NT2/D1 (cell line): ENCODE data around the gene AFP.

ENCODE experiments used
- DNase-seq: peaks from one replicate; pipeline ENCODE4 v3.0.0-alpha.2; 2011; ENCODE audit warnings: low read depth, low spot score
- H3K27me3 ChIP-seq: 2 replicates; pipeline ENCODE4 v1.6.0; 2011; ENCODE audit warnings: mild to moderate bottlenecking; ENCODE audit not compliant: insufficient read length, insufficient read depth
- H3K36me3 ChIP-seq: 2 replicates; pipeline ENCODE4 v1.6.1; 2011; ENCODE audit warnings: mild to moderate bottlenecking, low read length, mixed read lengths; ENCODE audit not compliant: insufficient read depth, insufficient read length
- H3K4me1 ChIP-seq: 2 replicates; pipeline ENCODE4 v1.5.1; 2011; ENCODE audit not compliant: insufficient read depth, insufficient read length
- H3K4me3 ChIP-seq: 2 replicates; pipeline ENCODE4 v1.5.1; 2011; ENCODE audit warnings: low read depth; ENCODE audit not compliant: insufficient read length
- H3K9ac ChIP-seq: 2 replicates; pipeline ENCODE4 v1.6.0; 2011; ENCODE audit warnings: low read depth; ENCODE audit not compliant: insufficient read length
- H3K9me3 ChIP-seq: 2 replicates; pipeline ENCODE4 v1.5.1; 2011; ENCODE audit warnings: mild to moderate bottlenecking, low read length; ENCODE audit not compliant: insufficient read depth
- SUZ12 ChIP-seq: IDR thresholded peaks from 2 replicates; pipeline ENCODE4 v1.6.1; 2011; ENCODE audit not compliant: insufficient read length, insufficient read depth; ENCODE audit errors: extremely low read depth
- YY1 ChIP-seq: IDR thresholded peaks from 2 replicates; pipeline ENCODE4 v1.6.1; 2011; ENCODE audit not compliant: insufficient read length, insufficient read depth
- ZNF274 ChIP-seq: IDR thresholded peaks from 2 replicates; pipeline ENCODE4 v1.6.1; 2011; ENCODE audit warnings: mild to moderate bottlenecking, low read depth, low read length

AFP gene

DNA sequence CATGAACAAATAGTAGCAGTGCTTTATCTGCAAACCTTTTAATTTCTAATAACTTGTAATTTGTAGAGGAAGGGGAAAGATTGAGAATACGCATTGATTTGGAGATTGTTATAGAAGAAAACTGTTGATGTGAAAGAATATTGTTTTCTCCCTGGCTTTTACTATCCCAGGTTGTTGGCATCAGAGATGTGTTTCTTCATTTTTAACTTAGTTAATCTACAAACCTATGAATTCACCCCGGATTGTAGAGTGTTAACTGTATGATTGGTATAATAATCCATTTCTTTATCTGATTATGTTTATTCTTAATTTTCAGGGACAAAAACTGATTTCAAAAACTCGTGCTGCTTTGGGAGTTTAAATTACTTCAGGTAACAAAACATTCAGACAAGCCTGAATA, 18.9 kb downstream of the AFP start:
- Histone ChIP-seq H3K27me3 (no peaks in the 10 kb centered on the region), H3K4me3 (no peak overlapping the region), H3K4me1 (no peaks in the 10 kb centered on the region), H3K9me3 (no peaks in the 10 kb centered on the region; the same call in 1 of the 2 replicates), H3K9ac (no peak overlapping the region), H3K36me3 (no peaks in the 10 kb centered on the region)
- DNase-seq, result no peak
- TF ChIP-seq YY1 (no peak), ZNF274 (no peak), SUZ12 (no peak)

GRCh38 chr4:73456177-73457022, 20.4 kb downstream of the AFP start:
- Histone ChIP-seq H3K27me3 (no peaks in the 10 kb centered on the region), H3K36me3 (no peaks in the 10 kb centered on the region), H3K4me3 (no peak overlapping the region), H3K9me3 (no peaks in the 10 kb centered on the region), H3K9ac (no peak overlapping the region), H3K4me1 (no peaks in the 10 kb centered on the region)
- DNase-seq, result no peak
- no peak for TF ChIP-seq ZNF274
- no peak for TF ChIP-seq YY1
- TF ChIP-seq SUZ12, result no peak

- no peaks in the 10 kb centered on the region for H3K27me3 ChIP-seq
- H3K4me1 ChIP-seq, result no peaks in the 10 kb centered on the region
- no peak overlapping the region for H3K4me3 ChIP-seq
- no peak for DNase-seq
- TF ChIP-seq ZNF274 (no peak), YY1 (no peak), SUZ12 (no peak)
- H3K9ac ChIP-seq, result no peak overlapping the region
- no peaks in the 10 kb centered on the region for H3K9me3 ChIP-seq
- H3K36me3 ChIP-seq, result no peaks in the 10 kb centered on the region
Observed at GRCh38 chr4:73458184-73459047, 22.4 kb downstream of the AFP start.

DNA sequence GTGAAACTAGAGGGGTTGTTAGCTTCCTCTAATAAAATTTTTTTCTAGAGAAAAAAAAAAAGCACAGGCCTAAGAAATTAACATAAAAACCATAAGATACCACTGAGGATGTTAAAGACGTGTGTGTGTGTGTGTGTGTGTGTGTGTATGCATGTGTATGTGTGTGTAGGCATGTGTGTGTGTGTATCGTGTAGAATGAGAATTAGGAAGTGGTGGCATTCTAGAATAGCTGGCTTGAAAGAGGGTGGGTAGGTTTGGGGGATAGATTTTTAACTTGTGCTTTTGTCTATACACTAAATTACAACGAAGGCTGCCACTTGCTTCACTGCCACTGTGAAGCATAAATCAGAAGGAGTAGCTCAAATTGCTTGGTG, 23.0 kb downstream of the AFP start:
- no peak for DNase-seq
- no peaks in the 10 kb centered on the region for H3K4me1 ChIP-seq
- TF ChIP-seq SUZ12 (no peak), YY1 (no peak)
- H3K27me3 ChIP-seq, result no peaks in the 10 kb centered on the region
- no peaks in the 10 kb centered on the region for H3K9me3 ChIP-seq
- H3K4me3 ChIP-seq, result no peak overlapping the region
- no peaks in the 10 kb centered on the region for H3K36me3 ChIP-seq
- H3K9ac ChIP-seq, result no peak overlapping the region

DNA sequence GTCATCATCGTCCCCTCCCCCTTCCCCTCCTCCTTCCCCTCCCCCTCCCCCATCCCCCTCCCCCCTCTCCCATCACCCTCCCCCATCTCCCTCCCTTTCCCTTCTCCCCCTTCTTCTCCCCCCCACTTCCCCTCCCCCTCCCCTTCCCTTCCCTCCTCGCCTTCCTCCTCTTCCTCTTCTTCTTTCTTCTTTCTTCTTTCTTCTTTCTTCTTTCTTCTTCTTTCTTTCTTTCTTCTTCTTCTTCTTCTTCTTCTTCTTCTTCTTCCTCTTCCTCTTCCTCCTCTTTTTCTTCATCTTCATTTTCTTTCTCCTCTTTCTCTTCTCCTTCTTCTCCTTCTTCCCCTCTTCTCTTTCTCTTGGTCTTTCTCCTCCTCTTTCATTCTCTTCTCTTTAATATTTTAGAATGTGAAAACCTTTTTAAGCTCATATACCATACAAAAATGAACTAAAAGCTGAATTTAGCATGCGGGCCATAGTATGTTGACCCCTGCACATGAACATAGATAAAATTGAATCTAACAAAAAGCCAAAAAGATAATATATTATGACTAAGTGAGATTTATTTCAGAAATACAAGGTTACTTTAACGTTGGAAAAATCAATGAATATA, 25.0 kb downstream of the AFP start:
- H3K9ac ChIP-seq, result no peak overlapping the region
- no peak overlapping the region for H3K4me3 ChIP-seq
- H3K4me1 ChIP-seq, result no peaks in the 10 kb centered on the region
- no peaks in the 10 kb centered on the region for H3K27me3 ChIP-seq
- no peak for TF ChIP-seq ZNF274
- TF ChIP-seq SUZ12, result no peak
- TF ChIP-seq YY1, result no peak
- no peaks in the 10 kb centered on the region for H3K36me3 ChIP-seq
- DNase-seq, result no peak
- H3K9me3 ChIP-seq, result no peaks in the 10 kb centered on the region

DNA sequence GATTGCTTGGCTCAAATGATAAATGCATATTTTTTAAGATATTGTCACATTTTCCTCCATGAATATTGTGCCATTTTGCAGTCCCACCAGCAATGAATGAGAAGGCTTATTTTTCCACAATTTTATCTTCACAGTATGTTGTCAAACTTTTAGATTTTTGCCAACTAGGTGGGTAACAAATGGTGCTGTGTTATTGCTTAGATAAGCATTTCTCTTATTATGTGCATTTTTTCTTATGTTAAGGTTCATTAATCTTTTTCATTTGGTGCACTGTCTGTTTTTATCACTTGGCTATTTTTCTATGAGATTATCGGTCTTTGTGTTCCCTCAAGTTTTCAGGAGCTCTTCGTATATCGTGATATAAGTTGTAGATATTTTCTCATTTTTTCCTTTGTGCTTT, 32.1 kb downstream of the AFP start:
- H3K27me3 ChIP-seq, result no peaks in the 10 kb centered on the region
- no peak overlapping the region for H3K4me3 ChIP-seq
- no peak overlapping the region for H3K9ac ChIP-seq
- DNase-seq, result no peak
- H3K36me3 ChIP-seq, result no peaks in the 10 kb centered on the region
- TF ChIP-seq SUZ12, result no peak
- TF ChIP-seq ZNF274, result no peak
- TF ChIP-seq YY1, result no peak
- H3K9me3 ChIP-seq, result peaks cover 5% of the 10 kb centered on the region; the same call in 1 of the 2 replicates
- no peaks in the 10 kb centered on the region for H3K4me1 ChIP-seq

DNA sequence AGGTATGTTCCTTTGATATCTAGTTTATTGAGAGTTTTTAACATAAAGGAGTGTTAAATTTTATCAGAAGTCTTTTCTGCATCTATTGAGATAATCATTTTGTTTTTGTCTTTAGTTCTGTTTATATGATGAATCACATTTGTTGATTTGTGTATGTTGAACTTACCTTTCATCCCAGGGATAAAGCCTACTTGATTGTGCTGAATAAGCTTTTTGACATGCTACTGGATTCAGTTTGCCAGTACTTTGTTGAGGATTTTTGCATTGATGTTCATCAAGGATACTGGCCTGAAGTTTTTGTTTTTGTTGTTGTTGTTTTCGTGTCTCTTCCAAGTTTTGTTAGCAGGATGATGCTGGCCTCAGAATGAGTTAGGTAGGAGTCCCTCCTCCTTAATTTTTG, 34.7 kb downstream of the AFP start:
- peaks cover 20% of the 10 kb centered on the region; the same call in 1 of the 2 replicates for H3K9me3 ChIP-seq
- no peak for DNase-seq
- TF ChIP-seq YY1 (no peak), ZNF274 (no peak), SUZ12 (no peak)
- H3K9ac ChIP-seq, result no peak overlapping the region
- no peaks in the 10 kb centered on the region for H3K27me3 ChIP-seq
- H3K4me1 ChIP-seq, result no peaks in the 10 kb centered on the region
- H3K36me3 ChIP-seq, result no peaks in the 10 kb centered on the region
- no peak overlapping the region for H3K4me3 ChIP-seq
